Activated CD4-positive, alpha-beta T cell treated with anti-CD3 and anti-CD28 coated beads, Interleukin-2, amount 50 U/mL, for 24 hours (primary cell): Measurements from ENCODE around the gene AJM1.
"Not testable (repeated sequence)": the region's sequence is repeated elsewhere in the genome, so short reads cannot be mapped to it uniquely, and the experiment has no call there.

Source experiments
- DNase-seq, 2 donors: peaks; one replicate each; pipeline ENCODE4 v3.0.0-alpha.2; 2020; ENCODE audit warnings: low read depth in 1 of 2, low spot score in 1 of 2

The AJM1 gene

GRCh38 chr9:136843801-136844740, 1.8 kb downstream of the AJM1 start:
- not testable (repeated sequence) for DNase-seq

GRCh38 chr9:136844761-136845464, 2.6 kb downstream of the AJM1 start:
- DNase-seq, result no peak

GRCh38 chr9:136845465-136846260, 3.4 kb downstream of the AJM1 start:
- DNase-seq, result no peak

- DNase-seq, result no peak
These were observed 4.3 kb downstream of the AJM1 start for GRCh38 chr9:136846376-136847087.

GRCh38 chr9:136847088-136847825, 5.0 kb downstream of the AJM1 start:
- no peak for DNase-seq

GRCh38 chr9:136847826-136848392, 5.6 kb downstream of the AJM1 start:
- peak; percentile 52 to 63 for DNase-seq

- DNase-seq, result no peak
These were observed 6.2 kb downstream of the AJM1 start for GRCh38 chr9:136848393-136849037.

- DNase-seq, result peak; percentile 95 to 96
These were observed 7.0 kb downstream of the AJM1 start, which contains the start of gene PHPT1 for GRCh38 chr9:136849038-136849959. Gene PHPT1 (plus strand): TSS chr9:136849409. CDS start chr9:136849431, 22 bp downstream.

GRCh38 chr9:136849960-136850865, 7.9 kb downstream of the AJM1 start:
- no peak for DNase-seq

GRCh38 chr9:136850866-136851775, 8.8 kb downstream of the AJM1 start:
- DNase-seq, result no peak

GRCh38 chr9:136851941-136852663, 9.8 kb downstream of the AJM1 start, which contains the start of gene MAMDC4:
Gene MAMDC4 (plus strand): TSS chr9:136852346. CDS start chr9:136852417, 71 bp downstream.
- DNase-seq, result no peak

- no peak for DNase-seq
These were observed 10.7 kb downstream of the AJM1 start for GRCh38 chr9:136852664-136853595.

- DNase-seq, result no peak
These were observed 11.4 kb downstream of the AJM1 start for GRCh38 chr9:136853596-136854112.
